Measurements from ENCODE around the gene AUTS2.

Gene AUTS2

DNA sequence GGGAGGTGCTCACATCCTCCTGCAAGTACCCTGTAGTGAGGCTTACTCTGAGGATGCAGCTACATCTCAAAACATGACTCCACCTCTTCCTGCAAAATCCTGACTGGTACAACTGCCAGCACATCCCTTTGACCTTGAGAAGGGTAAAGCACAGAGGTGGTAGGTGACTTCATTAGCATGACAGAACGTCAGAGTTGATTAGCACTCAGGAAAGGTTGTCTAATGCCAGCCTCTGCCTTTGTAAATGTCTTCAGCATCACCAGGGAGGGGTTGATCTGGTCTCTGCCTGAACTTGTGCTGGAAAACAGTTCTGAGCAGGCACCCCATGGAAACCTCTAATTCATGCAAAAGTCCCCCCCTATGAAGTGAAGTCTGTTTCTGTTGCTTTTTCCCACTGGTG, 942.4 kb downstream of the AUTS2 start:
- DNase-seq = no peak

DNA sequence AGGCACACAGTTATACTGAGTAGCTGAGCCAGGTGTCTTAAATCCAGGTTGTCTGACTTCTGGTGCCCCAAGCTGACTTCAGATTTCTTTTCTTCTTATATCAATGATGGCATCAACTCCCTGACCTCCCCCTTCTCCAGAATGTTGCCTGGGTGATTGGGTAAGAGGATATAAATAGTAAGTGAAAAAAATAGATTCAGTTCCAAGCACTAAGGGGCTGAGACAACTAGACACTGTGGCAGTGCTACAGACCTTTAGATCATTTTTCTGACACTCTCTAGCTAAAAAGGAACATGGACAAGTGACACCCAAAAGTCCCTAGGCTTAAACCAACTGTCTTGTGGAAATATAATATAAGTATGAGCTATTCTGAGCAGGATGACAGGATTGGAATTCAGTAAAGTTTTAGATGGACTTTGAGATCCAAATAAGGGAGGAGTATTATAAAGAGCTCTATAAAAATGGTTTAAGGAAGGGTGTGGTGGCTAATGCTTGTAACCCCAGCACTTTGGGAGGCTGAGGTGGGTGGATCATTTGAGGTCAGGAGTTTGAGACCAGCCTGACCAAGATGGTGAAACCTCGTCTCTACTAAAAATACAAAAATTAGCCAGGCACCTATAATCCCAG, 944.6 kb downstream of the AUTS2 start:
- no peak for DNase-seq

DNA sequence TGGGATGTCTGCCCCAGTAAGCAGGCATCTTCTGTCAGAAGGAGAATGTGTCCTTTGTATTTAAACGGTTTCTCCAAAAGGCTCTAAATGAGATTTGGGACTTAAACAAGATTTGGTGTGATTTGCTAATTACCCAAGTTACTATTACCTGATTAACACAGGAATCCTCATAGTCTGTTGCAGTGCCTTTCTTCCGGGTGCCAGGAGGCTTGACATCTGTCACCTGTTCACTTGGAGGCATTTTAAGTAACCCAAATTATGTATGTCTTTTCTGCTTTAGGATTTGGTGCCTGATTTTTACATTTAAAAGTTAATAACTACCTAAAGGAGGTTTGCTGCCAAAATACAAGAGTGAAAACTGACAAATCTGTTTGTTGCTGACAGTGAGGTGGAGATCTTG, 945.7 kb downstream of the AUTS2 start:
- DNase-seq = no peak

DNA sequence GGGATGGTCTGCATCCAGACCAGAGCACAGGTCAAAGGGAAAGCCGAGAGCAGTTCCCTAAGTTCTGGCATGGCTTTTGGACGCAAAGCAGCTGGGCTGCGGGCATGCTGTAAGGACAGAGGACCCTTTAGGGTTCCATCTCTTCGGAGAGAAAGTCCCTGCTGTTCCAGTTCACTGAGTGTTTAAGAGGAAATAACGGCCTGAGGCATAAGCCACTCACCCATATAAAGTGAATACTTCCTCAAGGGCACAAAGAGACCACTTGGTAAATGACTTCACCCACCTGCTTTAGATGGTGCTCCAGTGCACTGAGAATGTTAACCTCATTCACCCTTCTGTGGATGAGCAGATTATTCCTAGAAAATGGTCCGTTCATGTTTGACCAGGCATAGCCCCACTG, 946.9 kb downstream of the AUTS2 start:
- no peak for DNase-seq

DNA sequence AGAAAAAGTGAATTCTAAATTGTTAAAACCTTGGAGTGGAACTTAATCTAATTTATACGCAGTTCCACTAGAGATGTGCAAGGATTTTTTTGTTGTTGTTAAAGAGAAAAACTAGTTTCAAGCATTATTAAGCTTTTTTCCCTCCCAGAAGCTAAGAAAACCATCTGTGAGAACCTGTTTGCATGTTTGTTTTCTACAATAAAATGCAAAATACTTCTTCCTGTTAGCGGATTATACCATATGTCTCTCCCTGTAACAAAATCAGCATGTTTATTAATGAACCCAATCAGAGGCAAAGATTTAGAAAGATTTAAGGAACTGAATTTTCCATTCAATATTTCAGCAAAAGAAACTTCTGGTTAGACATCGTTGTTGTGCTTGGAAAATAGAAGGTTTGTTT, 953.9 kb downstream of the AUTS2 start:
- DNase-seq = no peak

DNA sequence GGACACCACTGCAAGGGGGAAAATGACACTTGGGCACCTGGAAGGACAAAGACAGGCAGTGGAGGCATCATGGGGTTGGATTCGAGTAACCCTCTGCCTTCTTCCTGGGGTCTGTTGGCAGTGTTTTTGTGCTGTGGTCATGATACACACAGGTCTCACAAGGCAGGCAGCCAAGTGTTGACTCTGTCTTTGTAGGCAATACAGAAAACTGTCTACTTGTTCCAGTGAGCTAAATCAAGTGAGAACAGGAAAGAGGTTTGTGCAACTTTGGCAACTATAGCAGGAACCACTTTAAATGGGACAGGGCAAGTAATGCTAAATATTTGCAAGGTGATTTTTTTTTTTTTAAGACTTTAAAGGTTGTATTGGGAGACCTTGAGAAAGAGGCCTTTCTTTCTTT, 955.1 kb downstream of the AUTS2 start:
- DNase-seq = no peak

DNA sequence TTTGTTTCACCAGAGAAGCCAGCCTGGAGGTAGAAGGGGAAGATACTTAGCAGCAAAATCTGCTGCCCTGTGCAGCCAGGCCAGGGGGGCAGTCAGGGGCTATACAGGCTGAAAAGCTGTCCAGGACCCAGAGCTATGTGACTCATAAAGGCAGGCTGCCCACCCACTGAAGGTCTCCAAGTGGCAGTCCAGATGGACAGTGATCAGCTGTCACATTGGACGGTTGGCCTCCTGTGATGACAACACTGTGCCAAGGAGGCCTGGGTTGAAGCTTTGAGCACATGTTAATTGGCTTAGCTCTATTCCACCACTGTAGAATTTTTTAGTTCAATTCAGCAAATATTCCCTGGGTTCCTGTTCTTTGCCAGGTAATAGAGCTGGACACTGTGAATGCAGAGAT, 956.4 kb downstream of the AUTS2 start:
- no peak for DNase-seq

DNA sequence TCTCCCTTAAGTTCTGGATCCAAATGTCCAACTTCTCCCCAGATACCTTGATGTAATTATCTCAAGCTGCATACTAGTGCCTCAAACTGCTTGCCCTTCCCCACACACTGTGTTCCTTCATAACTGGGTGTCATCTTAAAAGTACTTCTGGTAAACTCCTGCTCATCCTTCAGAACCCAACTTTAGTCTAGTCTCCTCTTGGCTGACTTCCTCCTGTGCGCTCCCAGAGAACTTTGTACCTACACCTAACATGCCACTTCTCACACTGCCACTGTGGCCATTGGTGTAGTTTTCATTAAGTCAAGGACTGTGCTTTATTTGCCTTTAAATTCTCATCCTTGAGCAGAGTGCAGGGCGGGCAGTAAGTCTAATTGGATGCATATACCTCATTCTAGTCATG, 958.5 kb downstream of the AUTS2 start:
- no peak for DNase-seq

DNA sequence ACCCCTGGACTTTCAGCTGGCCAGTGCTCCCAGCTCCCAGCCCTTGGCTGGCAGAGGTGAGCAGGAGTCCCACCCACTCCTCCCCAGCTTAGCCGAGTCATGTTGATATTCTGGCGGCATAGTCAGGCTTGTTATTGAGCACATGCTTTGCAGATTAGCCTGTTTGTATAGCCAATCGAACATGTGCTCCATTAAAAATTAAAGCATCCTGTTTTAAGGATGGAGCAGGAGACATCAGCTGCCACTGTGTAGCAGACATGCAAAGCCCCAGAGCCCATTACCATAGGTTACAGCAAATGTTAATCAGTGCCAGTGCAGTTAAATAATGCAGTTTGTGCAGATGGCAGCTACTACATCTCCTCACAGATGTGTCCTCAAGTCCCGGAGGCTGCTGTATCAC, 959.1 kb downstream of the AUTS2 start:
- DNase-seq = no peak

DNA sequence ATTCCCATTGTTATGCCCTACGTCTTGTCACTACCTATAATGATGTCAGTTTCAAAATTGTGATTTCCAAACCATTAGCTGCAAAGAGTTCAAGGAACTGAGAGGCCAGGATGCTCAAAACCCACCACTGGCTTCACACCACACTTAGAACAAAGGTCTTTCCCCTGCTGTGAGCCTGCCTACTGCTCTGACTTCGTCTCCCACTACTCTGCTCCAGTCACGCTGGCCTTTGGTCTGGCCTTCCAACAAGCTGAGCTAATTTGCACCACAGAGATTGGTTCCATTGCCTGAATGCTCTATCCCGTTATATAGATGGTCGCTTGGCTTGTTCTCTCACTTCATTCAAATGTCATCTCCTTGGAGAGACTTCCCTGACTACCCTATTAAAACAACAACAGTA, 961.5 kb downstream of the AUTS2 start:
- DNase-seq = no peak

DNA sequence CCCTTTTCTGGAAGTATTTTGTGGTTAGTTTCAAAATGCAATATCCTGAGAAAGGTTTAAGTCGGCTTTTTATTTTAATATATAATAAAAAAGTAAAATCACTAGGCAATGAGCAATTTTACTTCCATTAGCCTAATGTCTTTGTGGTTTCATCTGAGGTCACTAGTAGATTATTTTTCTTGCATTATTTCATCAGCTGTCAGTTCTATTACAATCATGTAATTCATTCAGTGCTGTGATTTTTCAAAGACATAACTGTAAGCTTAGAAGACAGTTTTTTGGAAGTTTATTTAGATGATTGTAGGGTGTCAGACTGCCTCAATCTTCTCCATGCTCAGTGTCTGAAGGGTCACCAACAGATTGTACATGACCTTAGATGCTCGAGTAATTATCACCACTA, 965.7 kb downstream of the AUTS2 start:
- no peak for DNase-seq

DNA sequence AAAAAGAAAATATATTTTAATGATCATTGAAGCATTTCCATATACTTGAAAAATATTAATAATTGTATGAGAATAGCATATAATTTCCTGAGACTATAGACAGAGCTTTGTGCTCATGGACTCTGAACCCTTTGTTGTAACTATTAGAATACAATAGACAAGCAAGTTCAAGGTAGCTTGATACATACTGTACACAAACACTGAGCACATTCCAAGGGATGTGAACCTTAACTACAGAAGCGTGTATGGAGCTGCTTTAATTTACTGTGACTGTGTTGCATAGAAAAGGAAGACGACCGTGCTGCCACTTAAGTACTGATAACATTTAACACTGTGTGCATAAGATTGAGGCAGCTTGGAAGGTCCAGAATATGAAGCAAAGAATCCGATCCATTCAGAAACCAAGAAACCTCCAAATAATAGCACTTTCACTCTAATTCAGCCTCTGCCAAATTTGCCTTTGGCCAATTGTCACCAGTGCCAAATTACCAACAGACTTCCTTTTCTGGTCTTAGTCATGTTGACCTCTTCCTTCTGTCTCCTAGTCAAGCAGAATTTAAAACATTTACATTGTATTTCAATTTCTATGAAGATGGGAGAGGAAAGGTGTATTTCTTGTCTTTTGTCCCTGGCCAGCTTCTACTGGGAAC, 967.6 kb downstream of the AUTS2 start:
- DNase-seq = no peak

DNA sequence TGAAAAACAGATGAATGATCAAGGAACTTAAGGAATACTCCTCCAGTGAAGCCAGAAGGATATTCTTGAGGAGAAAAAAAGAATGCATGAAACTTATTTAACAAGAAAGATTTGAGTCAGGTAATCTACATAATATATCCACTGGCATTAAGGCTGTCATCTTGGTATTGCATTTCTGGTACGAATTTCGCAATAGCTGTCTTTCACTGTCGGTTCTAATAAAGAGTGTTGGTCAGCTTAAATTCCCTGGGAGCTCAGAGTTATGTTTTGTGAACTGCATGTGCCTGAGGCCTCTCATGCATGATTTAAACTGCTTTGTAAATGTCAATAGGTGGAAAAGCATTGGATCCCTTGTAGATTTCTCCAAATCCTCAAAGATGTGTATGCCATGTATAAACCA, 968.4 kb downstream of the AUTS2 start:
- no peak for DNase-seq

DNA sequence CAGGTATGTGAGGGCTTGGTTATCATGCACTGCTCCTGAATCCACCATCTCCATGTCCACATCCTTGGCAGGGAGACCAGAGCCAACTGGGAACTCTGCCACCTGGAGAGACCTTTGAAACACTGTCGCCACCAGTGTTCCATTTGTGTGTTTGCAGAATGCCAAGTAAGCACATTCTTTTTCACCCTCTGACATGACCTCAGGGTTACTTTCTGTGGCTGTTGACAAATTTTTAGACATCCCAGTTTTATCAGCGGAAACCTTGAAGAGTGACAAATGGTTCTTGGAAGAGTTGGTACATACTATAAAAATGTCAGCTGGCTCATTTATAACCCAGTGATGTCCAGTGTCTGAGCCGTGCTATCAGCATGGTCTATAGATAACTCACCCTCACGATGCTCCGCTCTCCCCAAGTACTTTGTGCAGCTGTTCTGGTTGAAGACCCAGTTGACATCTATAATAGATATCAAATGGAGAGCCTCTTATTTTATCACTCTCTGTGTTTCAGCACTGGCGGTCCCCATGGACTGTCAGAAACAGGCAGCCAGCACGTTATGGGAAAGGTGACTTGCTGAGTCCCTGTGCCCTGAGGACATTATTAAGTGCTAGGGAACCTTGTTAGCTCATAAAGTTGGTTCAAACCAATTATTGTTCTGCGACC, 970.5 kb downstream of the AUTS2 start:
- DNase-seq = no peak

DNA sequence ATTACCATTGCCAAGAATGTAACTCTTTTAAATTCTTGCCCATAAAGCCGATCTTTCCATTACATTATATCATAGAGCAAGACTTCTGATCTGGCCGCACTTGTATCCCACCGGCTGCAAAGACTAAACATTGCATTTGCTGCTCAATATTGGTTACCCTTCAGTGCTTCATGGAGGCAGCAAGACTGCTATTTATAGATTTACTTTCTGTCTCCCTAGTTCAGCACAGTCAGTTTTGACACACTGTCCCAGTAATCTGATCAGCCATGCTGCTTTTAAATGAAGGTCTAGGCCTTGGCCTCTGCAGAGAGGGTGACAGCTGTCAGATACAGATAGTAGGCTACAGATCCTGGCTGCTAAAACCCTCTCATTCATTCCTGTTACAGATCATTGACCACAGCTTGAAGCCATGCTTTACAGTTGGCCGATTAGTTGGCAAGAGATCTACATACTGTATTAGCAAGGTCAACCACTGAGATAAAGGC, 971.1 kb downstream of the AUTS2 start:
- DNase-seq = no peak

DNA sequence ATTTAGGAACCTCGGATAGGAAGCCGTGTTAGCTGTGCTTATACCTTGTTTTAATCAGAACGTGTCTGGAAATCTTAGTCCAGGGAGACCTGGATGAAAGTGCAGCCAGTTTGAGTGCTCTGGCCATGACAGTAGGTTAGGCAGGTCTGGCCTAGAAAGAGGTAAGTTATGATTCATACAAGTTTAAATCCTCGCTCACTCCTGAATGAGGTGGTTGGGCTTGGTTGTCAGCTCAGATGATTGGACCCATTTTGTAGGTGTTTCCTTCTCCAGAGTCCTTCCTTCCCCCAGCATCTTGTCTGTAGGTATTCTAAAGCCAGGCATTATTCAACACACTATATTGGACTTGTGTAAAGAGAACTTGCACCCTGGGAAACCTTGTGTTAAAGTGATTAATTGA, 971.8 kb downstream of the AUTS2 start:
- DNase-seq = no peak

DNA sequence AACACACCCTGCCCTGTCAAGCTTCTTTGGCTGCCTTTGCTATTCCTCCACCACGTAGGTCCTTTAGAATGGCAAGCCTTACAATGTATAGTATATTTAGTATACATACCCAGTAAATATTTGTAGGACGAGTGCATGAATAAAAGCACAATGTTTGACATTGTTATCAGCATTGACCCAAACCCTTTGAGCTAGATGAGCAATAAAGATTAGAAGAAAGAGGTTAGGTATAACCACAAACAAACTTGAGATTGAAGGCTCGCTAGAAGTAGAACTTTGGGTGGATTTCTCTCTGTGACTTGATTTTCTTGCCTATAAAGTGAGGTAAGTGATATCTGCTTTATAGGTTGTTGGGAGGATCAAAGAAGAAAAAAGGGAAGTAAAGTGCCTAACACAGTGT, 972.7 kb downstream of the AUTS2 start:
- no peak for DNase-seq

DNA sequence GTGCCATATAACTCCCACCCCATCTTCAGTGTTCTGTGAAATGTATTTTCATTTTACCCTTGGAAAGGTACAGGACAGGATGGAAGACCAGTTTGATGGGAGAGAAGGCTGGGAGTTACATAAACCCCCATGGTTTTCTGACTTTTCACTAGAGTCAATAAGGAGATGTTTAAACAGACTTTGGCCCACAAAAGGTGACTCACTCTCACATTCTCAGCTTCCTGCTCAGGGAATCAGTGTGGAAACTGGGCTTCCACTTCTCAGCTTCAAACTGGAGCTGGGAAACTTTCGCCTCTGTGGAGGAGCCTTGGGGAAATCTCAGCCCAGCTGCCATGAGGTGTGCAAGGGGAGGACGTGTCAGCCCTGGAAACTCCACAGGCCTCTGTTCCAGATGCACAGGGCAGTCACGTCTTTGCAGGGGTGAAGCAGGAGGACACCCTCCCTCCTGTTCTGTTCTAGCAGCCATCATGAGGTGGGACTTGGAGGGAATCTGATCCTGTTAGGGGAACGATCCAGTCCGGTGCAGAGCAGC, 973.2 kb downstream of the AUTS2 start:
- no peak for DNase-seq

DNA sequence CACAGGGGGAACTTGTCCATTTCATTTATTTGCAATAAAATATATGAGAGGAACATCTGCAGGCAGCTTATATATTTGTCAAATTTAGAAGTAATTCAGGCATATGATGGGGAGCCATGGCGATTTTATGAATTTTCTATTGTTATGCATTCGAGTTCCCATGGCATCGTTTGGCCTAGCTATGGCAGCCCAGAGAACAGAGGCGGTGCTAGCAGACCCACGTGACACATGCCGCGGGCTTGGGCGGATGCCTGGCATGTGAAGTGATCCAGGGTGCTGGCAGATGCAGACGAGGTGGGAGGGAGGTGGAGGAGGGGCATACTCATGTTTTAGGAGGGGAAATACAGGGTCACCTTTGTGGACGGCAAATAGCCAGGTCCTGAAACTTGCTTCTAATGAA, 973.7 kb downstream of the AUTS2 start:
- no peak for DNase-seq

DNA sequence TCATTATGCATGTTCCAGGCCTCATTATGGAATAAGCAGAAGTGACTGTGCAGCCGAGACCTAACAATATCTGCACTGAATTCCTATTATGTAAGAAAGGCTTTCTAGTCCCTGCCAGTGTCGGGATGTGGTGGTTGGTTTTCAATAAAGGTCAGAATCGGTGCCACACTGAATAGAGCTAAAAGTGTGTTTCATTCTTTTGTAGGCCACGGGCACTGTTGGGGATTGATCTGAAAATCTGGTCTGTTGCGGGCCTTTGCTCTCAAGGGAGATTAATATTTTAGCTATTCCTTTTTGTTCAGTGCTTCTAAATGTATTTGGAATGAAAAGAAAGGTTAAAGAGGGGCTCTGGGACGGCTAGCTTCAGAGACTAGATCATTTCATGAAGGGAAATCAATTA, 974.3 kb downstream of the AUTS2 start:
- DNase-seq = no peak

DNA sequence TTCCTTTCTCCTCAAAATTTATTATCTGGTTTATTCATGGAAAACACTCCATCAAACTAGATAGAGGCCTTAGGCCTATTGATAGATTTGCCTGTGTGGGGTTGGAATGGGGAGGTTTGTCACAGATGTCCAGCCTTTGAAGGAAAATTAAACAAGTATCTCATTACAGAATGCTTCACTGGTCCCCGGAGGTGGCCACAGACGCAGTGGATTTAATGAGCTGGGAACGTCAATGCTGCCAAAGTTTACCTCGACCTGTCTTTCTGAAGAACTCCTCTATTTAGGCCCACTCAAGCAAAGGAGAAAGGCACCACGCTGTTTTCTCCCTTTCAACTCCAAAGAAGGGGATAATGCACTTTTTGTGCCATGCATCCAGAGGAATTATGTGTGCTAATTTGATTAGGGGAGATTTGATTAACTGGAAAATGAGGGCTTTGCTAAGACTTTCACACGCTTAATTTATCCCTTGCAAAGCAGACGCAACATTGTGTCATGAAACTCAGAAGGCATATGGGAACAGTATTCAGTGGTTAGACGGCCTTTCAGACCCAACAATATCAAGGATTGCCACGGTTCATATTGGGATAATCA, 974.9 kb downstream of the AUTS2 start:
- no peak for DNase-seq

DNA sequence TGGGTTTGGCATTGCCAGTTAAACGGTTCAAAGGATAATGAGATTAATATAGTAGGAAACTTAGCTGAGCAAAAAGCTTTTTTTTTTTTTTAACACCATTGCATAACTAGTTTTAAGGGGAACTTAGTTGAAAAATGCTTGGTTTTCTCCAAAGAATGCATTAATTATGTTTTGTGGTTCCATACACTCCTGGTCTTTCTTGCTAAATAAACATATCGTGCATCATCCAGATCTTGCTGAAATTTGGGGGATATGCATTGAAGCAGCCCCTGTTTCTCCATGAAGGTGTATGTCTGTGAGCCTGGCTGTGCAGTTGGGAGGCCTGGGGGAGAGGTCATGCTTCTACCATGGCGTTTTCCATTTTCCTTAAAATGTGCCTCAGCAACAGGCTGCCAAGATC, 975.4 kb downstream of the AUTS2 start:
- DNase-seq = no peak

DNA sequence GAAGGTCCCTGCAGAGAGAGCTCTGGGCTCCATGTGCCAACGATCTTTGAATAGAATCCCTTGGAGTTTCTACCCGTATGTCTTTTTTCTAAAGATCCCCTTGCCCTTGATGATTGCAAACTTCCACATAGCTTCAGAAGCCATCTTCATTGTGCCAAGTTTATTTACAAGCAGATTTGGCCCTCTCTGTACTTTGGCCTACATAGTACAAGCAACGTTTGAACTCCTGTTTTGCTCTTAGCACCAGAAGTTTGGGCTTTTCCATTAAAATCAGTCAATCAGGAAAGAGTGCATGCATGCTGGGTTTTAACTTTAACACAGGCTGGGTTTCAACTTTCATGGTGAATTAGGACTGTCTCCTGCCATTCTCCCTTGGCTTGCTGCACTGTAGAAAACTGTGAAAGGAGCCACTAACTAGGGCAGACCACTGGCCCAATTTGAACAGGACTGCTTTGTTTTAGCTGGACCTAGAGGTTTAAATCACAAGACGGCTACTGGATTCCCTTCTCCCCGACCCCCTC, 976.1 kb downstream of the AUTS2 start:
- DNase-seq = no peak

Data from CD4-positive, alpha-beta T cell treated with Interleukin-1 beta for 1 hour (primary cell).